SW480 (cell line): ENCODE measurements around the gene NXPE1.
"Not testable (repeated sequence)": the region's sequence is repeated elsewhere in the genome, so short reads cannot be mapped to it uniquely, and the experiment has no call there.

Experiments used
- DNase-seq: peaks from one replicate; pipeline ENCODE4 v3.0.0-alpha.2; 2016; ENCODE audit warnings: low spot score

The NXPE1 gene

GRCh38 chr11:114559425-114560310, at the start of gene NXPE1:
Gene NXPE1, minus strand, starts transcription at chr11:114559881. Its CDS starts 8,680 bp downstream, at chr11:114551201.
- no peak for DNase-seq

GRCh38 chr11:114609429-114609828, 49.7 kb upstream of the NXPE1 start:
- DNase-seq = no peak

GRCh38 chr11:114608605-114609004, 48.9 kb upstream of the NXPE1 start:
- DNase-seq = not testable (repeated sequence)

GRCh38 chr11:114607753-114608459, 48.2 kb upstream of the NXPE1 start:
- DNase-seq = no peak

- not testable (repeated sequence) for DNase-seq
These were observed 47.1 kb upstream of the NXPE1 start for GRCh38 chr11:114606802-114607075.

GRCh38 chr11:114606003-114606801, 46.5 kb upstream of the NXPE1 start:
- DNase-seq = no peak

- DNase-seq = no peak
These were observed 45.7 kb upstream of the NXPE1 start for GRCh38 chr11:114605370-114605769.

- DNase-seq = no peak
These were observed 45.2 kb upstream of the NXPE1 start for GRCh38 chr11:114604886-114605285.

GRCh38 chr11:114604179-114604813, 44.6 kb upstream of the NXPE1 start:
- DNase-seq = no peak

GRCh38 chr11:114603151-114603550, 43.5 kb upstream of the NXPE1 start:
- not testable (repeated sequence) for DNase-seq

GRCh38 chr11:114598461-114598860, 38.8 kb upstream of the NXPE1 start:
- no peak for DNase-seq

GRCh38 chr11:114596175-114596919, 36.7 kb upstream of the NXPE1 start:
- no peak for DNase-seq

GRCh38 chr11:114595571-114595970, 35.9 kb upstream of the NXPE1 start, which contains the start of gene NXPE4:
Gene NXPE4, minus strand, starts transcription at chr11:114595786. Its CDS starts 1,027 bp downstream, at chr11:114594759.
- no peak for DNase-seq

- DNase-seq = no peak
These were observed 35.0 kb upstream of the NXPE1 start for GRCh38 chr11:114594703-114595102.

- no peak for DNase-seq
These were observed 27.8 kb upstream of the NXPE1 start for GRCh38 chr11:114587398-114587953.

GRCh38 chr11:114586797-114587196, 27.1 kb upstream of the NXPE1 start:
- no peak for DNase-seq

- no peak for DNase-seq
These were observed 12.0 kb upstream of the NXPE1 start for GRCh38 chr11:114571712-114572111.

- DNase-seq = no peak
These were observed 10.1 kb upstream of the NXPE1 start for GRCh38 chr11:114569801-114570200.

GRCh38 chr11:114566276-114566675, 6.6 kb upstream of the NXPE1 start:
- DNase-seq = no peak

GRCh38 chr11:114564831-114565230, 5.2 kb upstream of the NXPE1 start:
- no peak for DNase-seq

- peak; percentile 39 for DNase-seq
These were observed 3.4 kb upstream of the NXPE1 start for GRCh38 chr11:114563077-114563476.
